HG03103 (cell line): ENCODE measurements around the gene OR8J3.
"Not testable (repeated sequence)": the region's sequence is repeated elsewhere in the genome, so short reads cannot be mapped to it uniquely, and the experiment has no call there.

Experiments used
- ATAC-seq: cut with Tn5 transposase; IDR thresholded peaks from one replicate; pipeline ENCODE4 v1.9.1; 2021; ENCODE audit warnings: low read depth; ENCODE audit not compliant: unreplicated experiment

OR8J3 gene

GRCh38 chr11:56140151-56140661 lies at the start of gene OR8J3:
Gene OR8J3 (minus strand): TSS chr11:56140201. CDS start chr11:56137718, 2,483 bp downstream.
- ATAC-seq = no peak

DNA sequence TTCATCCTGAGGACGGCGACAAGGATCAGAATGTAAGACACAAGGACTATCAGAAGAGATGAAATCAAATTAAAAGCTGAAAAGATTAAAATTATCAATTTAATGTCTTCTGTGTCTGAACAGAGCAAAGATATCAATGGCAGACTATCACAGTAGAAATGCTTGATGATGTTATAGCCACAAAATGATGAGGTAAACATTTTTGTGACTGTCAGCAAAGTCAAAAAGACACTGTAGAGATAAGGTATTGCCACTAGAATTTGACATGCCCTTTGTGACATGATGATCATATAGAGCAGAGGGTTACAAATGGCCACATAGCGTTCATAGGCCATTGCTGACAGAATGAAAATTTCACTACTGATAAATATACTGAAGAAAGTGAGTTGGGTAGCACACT lies 48.6 kb upstream of the OR8J3 start:
- ATAC-seq = no peak

GRCh38 chr11:56183459-56183858 lies 43.5 kb upstream of the OR8J3 start:
- no peak for ATAC-seq

- no peak for ATAC-seq
These were observed 36.3 kb upstream of the OR8J3 start, which contains the start of gene OR5J2 for GRCh38 chr11:56176318-56176717. Gene OR5J2 (plus strand): TSS chr11:56176618. CDS start chr11:56176618, 0 bp downstream.

- ATAC-seq = no peak
These were observed 32.3 kb upstream of the OR8J3 start for GRCh38 chr11:56172256-56172830.

DNA sequence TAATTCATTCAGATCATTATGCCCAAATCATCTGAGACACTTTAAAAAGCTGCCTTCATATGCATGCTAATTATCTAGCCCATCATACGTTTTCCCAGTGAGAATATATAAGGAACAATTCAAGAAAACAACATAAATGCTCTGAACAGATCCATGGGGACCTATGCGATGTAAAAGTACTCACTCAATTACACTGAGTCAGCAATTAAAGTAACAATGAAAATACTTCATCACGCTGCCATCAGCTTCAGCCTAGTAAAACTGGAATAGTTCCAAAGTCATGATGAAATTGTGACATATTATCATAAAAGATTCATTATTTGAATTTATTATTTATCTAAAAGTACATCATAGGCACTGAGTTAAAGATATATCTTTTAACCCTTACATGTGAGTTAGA lies 23.8 kb upstream of the OR8J3 start:
- ATAC-seq = no peak

DNA sequence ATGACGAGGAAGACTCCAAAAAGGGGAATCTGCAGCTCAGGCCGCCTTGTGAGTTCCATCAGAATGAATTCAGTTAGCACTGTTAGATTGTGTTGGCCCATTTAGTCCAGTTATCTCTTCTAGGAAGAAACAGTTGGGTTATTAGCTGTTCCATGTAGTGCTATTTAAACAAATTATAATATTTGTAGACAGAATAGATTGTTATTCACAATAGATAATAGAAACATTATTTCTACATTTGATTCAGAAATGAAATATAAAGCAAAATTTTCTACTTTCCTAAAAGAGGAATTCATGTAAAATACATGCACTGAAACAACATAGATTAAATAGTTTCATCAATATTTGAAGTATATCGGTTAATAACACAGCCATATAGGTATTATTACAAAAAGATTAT lies 20.2 kb upstream of the OR8J3 start, which contains the start of gene OR8K5:
TSS of gene OR8K5 (minus strand) at position 101 of the 400 bp plus-strand sequence. CDS start at position 101, 0 bp downstream.
- ATAC-seq = no peak

DNA sequence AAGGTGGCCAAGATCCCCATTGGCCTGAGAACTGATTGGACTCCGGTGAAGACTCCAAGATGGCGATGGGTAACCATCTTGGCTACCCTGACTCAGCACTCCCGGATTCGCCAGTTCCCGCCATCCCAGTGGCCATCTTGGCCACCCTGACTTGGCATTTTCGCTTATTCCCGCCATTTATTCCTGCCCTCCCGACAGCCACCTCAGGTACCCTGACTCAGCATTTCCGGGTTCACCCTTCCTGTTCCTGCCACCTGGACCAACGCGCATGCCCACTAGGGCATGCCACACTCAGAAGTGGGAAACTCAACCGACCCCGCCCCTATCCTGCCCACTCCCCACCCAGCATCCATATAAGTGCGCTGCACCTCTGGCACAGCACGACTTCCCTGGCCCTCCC lies 12.3 kb upstream of the OR8J3 start:
- no peak for ATAC-seq

- no peak for ATAC-seq
These were observed 11.4 kb upstream of the OR8J3 start for GRCh38 chr11:56151376-56151775.

- not testable (repeated sequence) for ATAC-seq
These were observed 3.7 kb upstream of the OR8J3 start for GRCh38 chr11:56143681-56144080.

DNA sequence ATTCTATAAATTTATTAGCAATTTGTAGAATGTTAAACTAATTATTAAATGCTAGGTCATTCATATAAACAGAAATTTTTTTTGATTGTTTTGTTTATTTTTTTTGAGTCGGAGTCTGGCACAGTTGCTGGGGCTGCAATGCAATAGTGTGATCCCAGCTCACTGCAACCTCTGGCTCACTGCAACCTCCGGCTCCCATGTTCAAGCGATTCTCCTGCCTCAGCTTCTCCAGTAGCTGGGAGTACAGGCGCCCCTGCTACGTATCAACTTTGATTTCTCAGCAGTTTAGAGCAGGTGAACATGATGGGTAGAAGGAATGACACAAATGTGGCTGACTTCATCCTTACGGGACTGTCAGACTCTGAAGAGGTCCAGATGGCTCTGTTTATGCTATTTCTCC lies 17.9 kb downstream of the OR8J3 start, which contains the start of gene OR8H3:
TSS of gene OR8H3 (plus strand) at position 301 of the 400 bp plus-strand sequence. CDS start at position 301, 0 bp downstream.
- no peak for ATAC-seq

DNA sequence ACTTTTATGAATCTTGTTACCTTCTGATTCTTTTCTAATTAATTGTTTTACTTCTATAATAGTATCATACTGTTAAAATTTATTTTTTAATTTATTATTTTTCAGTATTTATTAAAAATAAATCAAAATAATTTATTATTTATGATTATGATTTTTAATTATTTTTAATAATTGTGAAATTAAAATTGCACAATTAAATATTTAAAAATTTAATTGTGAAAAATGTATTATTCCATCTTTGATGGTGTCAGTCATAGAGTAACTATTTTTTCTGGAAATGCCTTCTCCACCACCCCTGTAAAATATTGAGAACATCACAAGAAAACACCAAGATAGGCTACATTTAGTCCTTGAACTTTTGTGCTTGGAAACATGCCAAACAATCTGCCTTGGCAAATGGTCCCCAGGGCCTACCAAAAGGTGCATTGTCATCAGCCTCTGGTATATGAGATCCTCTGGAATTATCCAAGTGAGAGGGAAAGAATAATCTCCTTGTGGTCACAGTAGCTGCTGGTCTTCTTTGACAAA lies 36.7 kb downstream of the OR8J3 start, which contains the start of gene OR8H2:
TSS of gene OR8H2 (plus strand) at position 478 of the 528 bp plus-strand sequence. CDS start 1,356 bp downstream, outside the sequence.
- no peak for ATAC-seq

DNA sequence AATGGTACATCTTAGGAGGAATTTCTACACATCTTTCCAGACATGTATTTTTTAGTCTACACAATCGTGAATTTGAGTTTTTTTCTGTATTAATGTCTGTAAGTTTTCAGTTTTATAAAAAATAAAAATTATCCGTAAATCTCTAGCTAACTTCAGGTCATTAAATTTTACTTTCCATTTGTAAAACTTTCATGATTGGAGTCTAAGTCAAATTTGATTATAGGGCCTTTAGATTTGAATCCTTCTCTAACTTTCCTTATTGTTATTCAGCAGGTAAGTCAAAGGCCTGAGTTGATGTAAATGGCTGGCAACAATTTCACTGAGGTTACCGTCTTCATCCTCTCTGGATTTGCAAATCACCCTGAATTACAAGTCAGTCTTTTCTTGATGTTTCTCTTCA lies 47.0 kb downstream of the OR8J3 start, which contains the start of gene OR8I2:
TSS of gene OR8I2 (plus strand) at position 301 of the 400 bp plus-strand sequence. CDS start at position 301, 0 bp downstream.
- ATAC-seq = no peak

DNA sequence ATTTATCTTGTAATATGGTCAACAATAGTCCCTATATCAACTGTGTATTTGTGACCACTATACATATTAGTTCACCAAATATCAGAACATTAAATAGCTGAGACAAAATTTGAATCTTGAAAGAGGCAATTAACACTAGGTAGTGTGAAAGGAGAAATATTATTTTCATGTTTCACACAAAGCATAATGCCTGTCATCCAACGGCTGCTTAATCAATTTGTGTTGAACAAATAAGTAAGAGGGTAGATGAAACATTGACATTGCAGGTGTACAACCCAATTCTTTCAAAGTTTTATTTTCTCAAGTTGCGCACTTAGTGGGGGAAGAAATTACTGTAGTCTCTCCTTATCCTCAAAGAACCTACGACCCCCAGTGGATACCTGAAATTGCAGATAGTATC lies 50.3 kb downstream of the OR8J3 start:
- no peak for ATAC-seq
